GM10266 (cell line): ENCODE results near the gene UCK2.

Source experiments
- DNase-seq: peaks from one replicate; pipeline ENCODE4 v3.0.0; 2012; ENCODE audit errors: extremely low spot score
- CTCF ChIP-seq: IDR thresholded peaks from 2 replicates; pipeline ENCODE4 v1.5.1; 2012; ENCODE audit warnings: mild to moderate bottlenecking, low read depth; ENCODE audit not compliant: control insufficient read depth, insufficient read depth; ENCODE audit errors: missing control alignments

The UCK2 gene

GRCh38 chr1:165891111-165891860 is 63.9 kb downstream of the UCK2 start:
- no peak for TF ChIP-seq CTCF
- no peak for DNase-seq

DNA sequence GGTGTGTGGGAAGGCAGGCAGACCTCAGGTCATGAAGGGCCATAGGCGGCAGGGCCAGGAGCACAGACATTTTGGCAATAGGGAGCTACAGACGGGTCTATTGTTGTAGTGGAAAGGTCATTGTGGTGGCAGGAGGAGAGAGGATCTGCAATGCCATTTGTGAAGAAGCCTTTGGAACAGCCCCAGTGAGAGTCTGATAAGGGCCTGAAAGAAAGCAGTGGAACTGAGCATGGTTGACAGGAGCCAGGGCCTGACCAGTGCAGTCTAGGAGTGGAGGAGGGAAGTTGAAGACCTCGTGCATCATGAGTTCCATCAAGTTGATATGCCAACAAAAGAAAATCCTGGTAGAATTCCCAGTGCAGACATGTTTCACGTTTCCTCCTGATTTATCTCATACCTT is 65.5 kb downstream of the UCK2 start:
- TF ChIP-seq CTCF = no peak
- no peak for DNase-seq

- no peak for DNase-seq
- TF ChIP-seq CTCF = no peak
Observed at GRCh38 chr1:165893507-165893906, 66.1 kb downstream of the UCK2 start.

- TF ChIP-seq CTCF = no peak
- DNase-seq = no peak
Observed at GRCh38 chr1:165894591-165894990, 67.2 kb downstream of the UCK2 start.

GRCh38 chr1:165895451-165895871 is 68.0 kb downstream of the UCK2 start:
- no peak for DNase-seq
- no peak for TF ChIP-seq CTCF

- no peak for TF ChIP-seq CTCF
- DNase-seq = no peak
Observed at GRCh38 chr1:165896277-165896676, 68.9 kb downstream of the UCK2 start.
